Measurements from ENCODE around the gene CCNE1. TPM values are rescaled to one million over a fixed set of nuclear protein-coding genes. Genes with fewer than 3 reads are reported as not detected.

The CCNE1 gene
- total RNA-seq, 1 donor from 2014 or later: 13.5 TPM

- no peak for TF ChIP-seq CTCF (conservative IDR thresholded peaks at IDR 0.05)
- no peak overlapping the region for H3K27ac Mint-ChIP-seq
- peaks cover 3% of the 10 kb centered on the region for H3K4me1 Mint-ChIP-seq (ENCODE audit: unreplicated experiment)
- peak overlapping the region; percentile 42 for H3K4me3 Mint-ChIP-seq
- no peaks in the 10 kb centered on the region for H3K9me3 Mint-ChIP-seq
- DNase-seq (ENCODE audit: extremely low spot score, unreplicated experiment): no peak
- H3K27me3 Mint-ChIP-seq: peaks cover 36% of the 10 kb centered on the region
- no peaks in the 10 kb centered on the region for H3K36me3 Mint-ChIP-seq
Measured at GRCh38 chr19:29871143-29871542, 59.4 kb downstream of the CCNE1 start.

- DNase-seq (ENCODE audit: extremely low spot score, unreplicated experiment): no peak
- H3K27me3 Mint-ChIP-seq: peaks cover 35% of the 10 kb centered on the region
- H3K27ac Mint-ChIP-seq: no peak overlapping the region
- H3K4me3 Mint-ChIP-seq: no peak overlapping the region
- TF ChIP-seq CTCF (conservative IDR thresholded peaks at IDR 0.05): peak; percentile 47
- H3K4me1 Mint-ChIP-seq (ENCODE audit: unreplicated experiment): peaks cover 6% of the 10 kb centered on the region
- no peaks in the 10 kb centered on the region for H3K36me3 Mint-ChIP-seq
- no peaks in the 10 kb centered on the region for H3K9me3 Mint-ChIP-seq
Measured at GRCh38 chr19:29872224-29872731, 60.5 kb downstream of the CCNE1 start.

DNA sequence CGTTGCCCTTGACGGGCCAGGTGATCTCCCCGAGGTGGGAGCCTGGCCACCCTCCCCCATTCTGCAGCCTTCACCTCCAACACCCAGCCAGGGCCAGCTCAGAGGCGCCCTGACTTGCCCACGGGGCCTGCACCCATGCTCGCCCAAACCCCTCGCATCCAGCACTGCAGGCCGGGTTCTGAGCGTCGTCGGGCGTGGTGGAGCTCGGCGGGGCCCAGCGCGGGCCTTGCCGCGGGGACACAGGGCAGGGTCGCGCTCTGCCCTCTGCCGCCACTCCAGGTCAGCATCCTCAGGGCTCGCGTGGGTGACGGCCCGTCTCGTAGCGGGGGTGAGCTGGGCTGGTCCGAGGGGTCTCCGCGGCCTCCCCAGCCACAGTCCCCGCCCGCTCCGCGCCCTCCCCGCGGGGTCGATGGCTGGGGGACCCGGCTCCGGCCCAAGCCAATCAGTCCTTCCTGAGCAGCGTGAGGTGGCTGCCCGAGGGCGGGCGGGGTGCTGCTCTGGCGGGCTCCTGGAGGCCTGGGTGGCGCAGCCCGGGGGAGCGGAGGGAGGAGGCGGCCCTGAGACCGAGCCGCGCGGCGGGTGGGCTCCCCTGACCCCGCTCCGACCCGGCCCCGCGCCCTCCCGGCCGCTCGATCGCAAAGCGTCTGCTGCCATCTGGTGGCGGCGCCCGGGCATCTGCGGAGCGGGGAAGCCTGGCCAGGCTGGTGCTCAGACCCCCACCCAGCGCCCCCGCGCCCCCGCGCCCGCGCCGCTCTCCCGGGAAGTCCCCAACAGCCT is 61.4 kb downstream of the CCNE1 start:
- H3K27me3 Mint-ChIP-seq: peaks cover 42% of the 10 kb centered on the region

More for the DNA sequence above, 61.4 kb downstream of the CCNE1 start:
- DNase-seq (ENCODE audit: extremely low spot score, unreplicated experiment): peak; percentile 83
- peak overlapping the region; percentile 69 for H3K4me3 Mint-ChIP-seq
- peaks cover 6% of the 10 kb centered on the region for H3K4me1 Mint-ChIP-seq (ENCODE audit: unreplicated experiment)
- H3K9me3 Mint-ChIP-seq: no peaks in the 10 kb centered on the region
- no peaks in the 10 kb centered on the region for H3K36me3 Mint-ChIP-seq
- H3K27ac Mint-ChIP-seq: no peak overlapping the region
- TF ChIP-seq CTCF (conservative IDR thresholded peaks at IDR 0.05): peak; percentile 98

Other genes with a start within 250 kb of the CCNE1 start
- gene POP4, start 205.7 kb upstream of the CCNE1 start, total RNA-seq (ENCODE audit: low replicate concordance): 48.4 and 51.3 TPM in 2 replicates
- 6.3 and 16.9 TPM in 2 replicates for gene PLEKHF1, start 146.5 kb upstream of the CCNE1 start, total RNA-seq (ENCODE audit: low replicate concordance)
- 18.0 and 23.9 TPM in 2 replicates for gene C19orf12, start 96.7 kb upstream of the CCNE1 start, total RNA-seq (ENCODE audit: low replicate concordance)
- 51.6 and 63.2 TPM in 2 replicates for gene URI1, start 130.2 kb downstream of the CCNE1 start, total RNA-seq (ENCODE audit: low replicate concordance)

Measured in type B pancreatic cell (in vitro differentiated cells).